MM.1S (cell line): ENCODE measurements around the gene KLHL28.
A peak's percentile ranks its signal among the peaks of the same experiment; 100 is the strongest.

Source experiments
- DNase-seq: peaks from one replicate; pipeline ENCODE4 v3.0.0-alpha.2; 2015
- H2AFZ ChIP-seq: fragments of 300-600 bp; sonication (generic); 2 replicates; pipeline ENCODE4 v1.6.0; 2016; ENCODE audit warnings: antibody characterized with exemption, low read length
- H3F3A ChIP-seq: fragments of 300-600 bp; sonication (generic); 2 replicates; pipeline ENCODE4 v1.6.1; 2016; ENCODE audit warnings: mild to moderate bottlenecking, antibody characterized with exemption, low read length, moderate library complexity, mixed read lengths; ENCODE audit not compliant: insufficient read depth
- H3K27ac ChIP-seq: fragments of 300-600 bp; sonication (generic); 2 replicates; pipeline ENCODE4 v1.5.1; 2016; ENCODE audit warnings: mild to moderate bottlenecking, low read length
- H3K27me3 ChIP-seq: fragments of 300-600 bp; sonication (generic); replicated peaks from 2 replicates; pipeline ENCODE4 v1.6.0; 2016; ENCODE audit warnings: low read length; ENCODE audit not compliant: insufficient read depth
- H3K36me3 ChIP-seq: fragments of 300-600 bp; sonication (generic); replicated peaks from 2 replicates; pipeline ENCODE4 v1.6.1; 2016; ENCODE audit warnings: mild to moderate bottlenecking, low read length, mixed read lengths; ENCODE audit not compliant: insufficient read depth
- H3K4me1 ChIP-seq: fragments of 300-600 bp; sonication (generic); 2 replicates; pipeline ENCODE4 v1.6.1; 2016; ENCODE audit warnings: low read length, mixed read lengths
- H3K4me2 ChIP-seq: fragments of 300-600 bp; sonication (generic); 2 replicates; pipeline ENCODE4 v1.6.0; 2016; ENCODE audit warnings: low read depth, low read length
- H3K4me3 ChIP-seq: fragments of 300-600 bp; sonication (generic); 2 replicates; pipeline ENCODE4 v1.5.1; 2016; ENCODE audit warnings: low read length, mixed read lengths
- H3K79me2 ChIP-seq: fragments of 300-600 bp; sonication (generic); 2 replicates; pipeline ENCODE4 v1.6.1; 2016; ENCODE audit warnings: mixed run types, low read length, mixed read lengths
- H3K9ac ChIP-seq: fragments of 300-600 bp; sonication (generic); 2 replicates; pipeline ENCODE4 v1.6.1; 2016; ENCODE audit warnings: low read length, mixed read lengths
- H3K9me2 ChIP-seq: fragments of 300-600 bp; sonication (generic); replicated peaks from 2 replicates; pipeline ENCODE4 v1.6.1; 2016; ENCODE audit warnings: mild to moderate bottlenecking, low read length, mixed read lengths; ENCODE audit not compliant: insufficient read depth
- H3K9me3 ChIP-seq: fragments of 300-600 bp; sonication (generic); replicated peaks from 2 replicates; pipeline ENCODE4 v1.6.1; 2016; ENCODE audit warnings: mild to moderate bottlenecking, low read length, mixed read lengths; ENCODE audit not compliant: insufficient read depth
- H4K20me1 ChIP-seq: fragments of 300-600 bp; sonication (generic); 2 replicates; pipeline ENCODE4 v1.6.1; 2016; ENCODE audit warnings: mild to moderate bottlenecking, low read length, moderate library complexity, mixed read lengths; ENCODE audit not compliant: insufficient read depth
- CTCF ChIP-seq: fragments of 300-600 bp; sonication (generic); IDR thresholded peaks from 2 replicates; pipeline ENCODE4 v1.5.1; 2016; ENCODE audit warnings: antibody characterized with exemption, low read length, mixed read lengths
- EZH2 ChIP-seq: fragments of 300-600 bp; sonication (generic); optimal IDR thresholded peaks from 2 replicates; pipeline ENCODE3; 2017; ENCODE audit warnings: low read depth, mild to moderate bottlenecking, antibody characterized with exemption, low read length, mixed read lengths
- EZH2phosphoT487 ChIP-seq: fragments of 300-600 bp; sonication (generic); IDR thresholded peaks from 2 replicates; pipeline ENCODE4 v1.6.1; 2018; ENCODE audit warnings: antibody characterized with exemption, low read length

Gene KLHL28

DNA sequence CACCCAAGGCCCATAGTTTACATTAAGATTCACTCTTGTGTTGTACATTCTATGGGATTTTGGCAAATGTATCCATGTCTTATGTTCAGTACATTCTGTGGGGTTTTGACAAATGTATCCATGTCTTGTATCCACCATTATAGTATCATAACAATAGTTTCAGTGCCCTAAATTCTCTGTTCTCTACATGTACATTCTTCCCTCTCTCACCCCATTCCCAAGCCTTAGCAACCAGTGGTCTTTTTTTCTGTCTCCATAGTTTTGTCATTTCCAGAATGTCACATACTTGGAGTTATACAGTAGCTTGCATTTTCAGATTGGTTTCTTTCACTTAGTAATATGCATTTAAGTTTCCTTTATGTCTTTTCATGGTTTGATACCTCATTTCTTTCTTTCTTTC, 7.0 kb upstream of the KLHL28 start:
- H3K4me3 ChIP-seq: no peak overlapping the region
- H3K79me2 ChIP-seq: peaks cover 33% of the 10 kb centered on the region
- no peaks in the 10 kb centered on the region for H3K9me2 ChIP-seq
- no peaks in the 10 kb centered on the region for H4K20me1 ChIP-seq
- H3K4me2 ChIP-seq: no peak overlapping the region
- no peaks in the 10 kb centered on the region for H3K27me3 ChIP-seq
- no peak overlapping the region for H3K9ac ChIP-seq
- no peaks in the 10 kb centered on the region for H3F3A ChIP-seq
- no peak for TF ChIP-seq CTCF
- TF ChIP-seq EZH2: no peak
- TF ChIP-seq EZH2phosphoT487: no peak
- no peak overlapping the region for H3K27ac ChIP-seq
- DNase-seq: no peak
- H2AFZ ChIP-seq: no peak overlapping the region
- peaks cover 1% of the 10 kb centered on the region; the same call in 1 of the 2 replicates for H3K4me1 ChIP-seq
- no peaks in the 10 kb centered on the region for H3K9me3 ChIP-seq
- no peaks in the 10 kb centered on the region for H3K36me3 ChIP-seq

DNA sequence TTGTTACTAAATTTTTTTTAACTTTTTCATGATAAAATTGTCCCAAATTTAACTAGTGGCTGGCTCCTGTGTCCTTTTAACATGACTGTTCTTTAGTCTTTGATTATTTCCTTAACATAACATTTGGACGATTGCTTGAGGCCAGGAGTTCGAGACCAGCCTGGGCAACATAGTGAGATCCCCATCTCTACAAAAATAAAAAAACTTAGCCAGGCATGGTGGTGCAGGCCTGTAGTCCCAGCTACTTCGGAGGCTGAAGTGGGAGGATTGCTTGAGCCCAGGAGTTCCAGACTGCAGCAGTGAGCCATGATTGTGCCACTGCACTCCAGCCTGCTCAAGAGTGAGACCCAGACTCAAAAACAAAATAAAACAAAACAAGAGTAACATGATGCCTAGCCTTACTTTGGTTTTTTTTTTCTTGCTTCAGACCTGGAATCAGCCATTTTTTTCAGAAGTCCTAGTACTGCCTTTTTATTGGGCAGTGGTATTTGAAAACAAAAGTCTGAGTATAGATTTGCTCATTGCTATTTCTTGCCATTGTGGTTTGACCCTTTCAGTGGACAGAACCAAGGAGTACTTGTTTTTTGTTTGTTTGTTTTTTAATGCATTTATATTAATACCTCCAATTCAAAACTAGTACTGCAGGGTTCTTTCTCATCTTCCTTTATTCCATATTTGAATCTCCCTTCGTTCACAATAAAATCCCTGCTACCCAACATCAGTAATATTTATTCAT, 5.0 kb upstream of the KLHL28 start:
- Histone ChIP-seq H3K4me1 (peaks cover 7% of the 10 kb centered on the region; the same call in 1 of the 2 replicates), H3K4me2 (no peak overlapping the region), H3K79me2 (peaks cover 36% of the 10 kb centered on the region), H3K9me3 (no peaks in the 10 kb centered on the region), H3K36me3 (no peaks in the 10 kb centered on the region), H3K27me3 (no peaks in the 10 kb centered on the region), H3K9ac (no peak overlapping the region), H4K20me1 (no peaks in the 10 kb centered on the region), H2AFZ (no peak overlapping the region), H3K27ac (no peak overlapping the region), H3K4me3 (no peak overlapping the region), H3F3A (0 out of 2 replicates have a peak, but pooled peaks cover 6% of the 10 kb centered on the region), H3K9me2 (no peaks in the 10 kb centered on the region)
- TF ChIP-seq CTCF (no peak), EZH2 (no peak), EZH2phosphoT487 (no peak)
- no peak for DNase-seq

DNA sequence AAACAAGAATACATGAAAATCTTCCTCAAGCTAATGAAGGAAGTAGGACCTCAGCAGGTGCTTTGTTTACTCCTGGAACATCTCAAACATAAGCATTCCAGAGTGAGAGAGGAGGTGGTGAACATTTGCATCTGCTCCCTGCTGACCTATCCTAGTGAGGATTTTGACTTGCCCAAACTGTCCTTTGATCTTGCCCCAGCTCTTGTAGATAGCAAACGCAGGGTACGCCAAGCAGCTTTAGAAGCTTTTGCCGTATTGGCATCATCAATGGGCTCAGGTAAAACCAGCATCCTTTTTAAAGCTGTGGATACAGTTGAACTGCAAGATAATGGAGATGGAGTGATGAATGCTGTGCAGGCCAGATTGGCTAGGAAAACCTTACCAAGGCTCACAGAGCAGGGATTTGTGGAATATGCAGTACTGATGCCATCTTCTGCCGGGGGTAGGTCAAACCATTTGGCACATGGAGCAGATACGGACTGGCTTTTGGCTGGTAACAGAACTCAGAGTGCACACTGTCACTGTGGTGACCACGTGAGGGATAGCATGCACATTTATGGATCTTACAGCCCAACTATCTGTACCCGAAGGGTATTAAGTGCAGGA, 2.1 kb upstream of the KLHL28 start:
- no peak overlapping the region for H3K27ac ChIP-seq
- H3K4me3 ChIP-seq: no peak overlapping the region
- peaks cover 46% of the 10 kb centered on the region for H3K79me2 ChIP-seq
- peaks cover 10% of the 10 kb centered on the region; the same call in 1 of the 2 replicates for H3K4me1 ChIP-seq
- H3K9me2 ChIP-seq: no peaks in the 10 kb centered on the region
- H3K9ac ChIP-seq: no peak overlapping the region
- no peak overlapping the region for H2AFZ ChIP-seq
- TF ChIP-seq EZH2phosphoT487 (no peak), CTCF (no peak), EZH2 (no peak)
- H3K36me3 ChIP-seq: no peaks in the 10 kb centered on the region
- H3K9me3 ChIP-seq: no peaks in the 10 kb centered on the region
- 0 out of 2 replicates have a peak, but pooled peaks cover 12% of the 10 kb centered on the region for H3F3A ChIP-seq
- no peak for DNase-seq
- H4K20me1 ChIP-seq: no peaks in the 10 kb centered on the region
- H3K27me3 ChIP-seq: no peaks in the 10 kb centered on the region
- peak overlapping the region; percentile 76 for H3K4me2 ChIP-seq
